Measurements from ENCODE around the gene PDE8A. TPM values are rescaled to one million over a fixed set of nuclear protein-coding genes. Genes with fewer than 3 reads are reported as not detected.

PDE8A gene
- total RNA-seq, 1 experiment from 2014 or later, result 30.4 TPM

DNA sequence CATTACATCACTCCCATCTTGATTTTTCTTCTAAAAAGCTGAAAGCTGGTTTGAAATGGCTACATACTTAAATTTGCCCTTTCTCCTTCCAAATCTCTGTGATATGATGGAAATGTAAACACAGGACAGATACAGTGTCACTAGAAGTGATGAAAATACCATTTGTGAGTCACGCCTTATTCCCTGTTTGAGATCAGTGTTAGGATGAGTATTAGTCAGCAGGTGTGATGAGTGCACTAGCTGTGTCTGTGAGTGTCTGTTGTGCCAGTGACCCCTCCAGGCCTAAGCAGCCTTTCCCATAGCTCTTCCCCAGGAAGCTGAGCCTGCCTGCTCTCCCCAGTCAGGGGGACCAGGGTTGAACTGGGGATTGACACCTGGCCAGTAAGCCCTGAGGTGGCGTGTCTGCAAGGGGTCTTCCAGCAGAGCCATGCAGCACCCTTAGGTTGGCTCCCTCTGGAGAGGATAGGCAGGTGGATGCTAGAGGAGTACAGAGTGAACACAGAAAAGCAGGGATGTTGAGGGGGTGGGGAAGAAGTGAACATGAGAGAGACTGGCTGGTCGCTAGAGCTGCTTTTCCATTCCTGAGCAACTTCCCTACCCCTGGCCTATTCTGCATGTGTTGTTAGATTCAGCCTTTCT, 92.0 kb downstream of the PDE8A start:
- DNase-seq (ENCODE audit: low spot score), result no peak

DNA sequence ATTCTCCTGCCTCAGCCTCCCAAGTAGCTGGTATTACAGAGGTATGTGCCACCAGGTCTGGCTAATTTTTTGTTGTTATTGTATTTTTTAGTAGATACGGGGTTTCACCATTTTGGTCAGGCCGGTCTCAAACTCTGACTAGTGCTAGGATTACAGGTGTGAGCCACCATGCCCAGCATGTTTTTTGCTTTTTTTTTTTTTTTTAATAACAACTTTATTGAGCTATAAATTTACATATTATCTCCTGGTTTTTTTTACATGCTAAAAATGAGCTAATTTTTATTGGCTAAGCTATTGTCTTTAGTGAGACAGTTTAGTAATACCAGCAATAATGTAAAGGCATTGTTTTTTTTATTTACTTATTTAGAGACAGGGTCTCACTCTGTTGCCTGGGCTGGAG, 105.2 kb downstream of the PDE8A start:
- no peak for DNase-seq (ENCODE audit: low spot score)

DNA sequence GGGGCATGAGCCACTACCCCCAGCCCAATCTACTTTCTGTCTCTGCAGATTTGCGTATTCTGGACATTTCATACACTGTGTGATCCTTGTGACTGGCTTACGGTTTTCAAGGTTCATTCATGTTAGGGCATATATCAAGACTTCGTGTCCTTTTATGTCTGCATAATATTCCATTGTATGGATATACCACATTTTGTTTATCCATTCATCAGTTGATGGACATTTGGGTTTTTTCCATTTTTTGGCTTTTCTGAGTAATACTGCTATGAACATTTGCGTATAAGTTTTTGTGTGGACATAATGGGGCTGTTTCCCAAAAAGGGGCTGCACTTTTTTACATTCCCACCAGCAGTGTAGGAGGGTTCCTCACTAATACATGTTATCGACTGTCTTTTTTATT, 106.6 kb downstream of the PDE8A start:
- no peak for DNase-seq (ENCODE audit: low spot score)

DNA sequence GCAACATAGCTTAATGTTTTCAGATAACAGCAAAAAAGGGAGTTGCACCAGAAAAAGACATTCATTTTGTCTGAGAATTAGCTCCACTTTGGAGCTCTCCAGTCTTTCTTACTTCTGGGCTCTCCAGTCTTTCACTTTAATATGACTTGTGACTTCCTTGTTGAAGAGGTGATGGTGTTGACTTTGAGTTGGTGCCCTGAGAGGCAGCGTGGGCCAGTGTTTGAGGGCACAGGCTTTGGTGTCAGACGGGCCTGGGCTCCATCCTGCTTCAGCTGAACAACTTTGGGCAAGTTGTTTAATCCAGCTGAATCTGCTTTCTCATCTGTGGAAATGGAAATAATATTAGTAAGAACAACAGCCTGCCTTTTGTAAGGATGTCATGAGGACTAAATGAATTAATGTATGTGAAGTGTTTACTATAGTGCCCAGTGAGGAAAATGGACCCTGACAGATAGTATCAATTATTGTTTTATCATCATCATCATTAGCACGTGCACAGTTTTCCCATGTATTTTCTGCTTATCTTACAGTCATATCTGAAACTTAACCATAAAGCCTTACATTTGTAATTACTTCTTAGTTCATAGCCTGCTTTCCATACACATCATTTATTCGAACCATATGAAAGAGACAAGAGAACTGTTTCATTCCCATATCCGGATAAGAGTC, 108.4 kb downstream of the PDE8A start:
- no peak for DNase-seq (ENCODE audit: low spot score)

DNA sequence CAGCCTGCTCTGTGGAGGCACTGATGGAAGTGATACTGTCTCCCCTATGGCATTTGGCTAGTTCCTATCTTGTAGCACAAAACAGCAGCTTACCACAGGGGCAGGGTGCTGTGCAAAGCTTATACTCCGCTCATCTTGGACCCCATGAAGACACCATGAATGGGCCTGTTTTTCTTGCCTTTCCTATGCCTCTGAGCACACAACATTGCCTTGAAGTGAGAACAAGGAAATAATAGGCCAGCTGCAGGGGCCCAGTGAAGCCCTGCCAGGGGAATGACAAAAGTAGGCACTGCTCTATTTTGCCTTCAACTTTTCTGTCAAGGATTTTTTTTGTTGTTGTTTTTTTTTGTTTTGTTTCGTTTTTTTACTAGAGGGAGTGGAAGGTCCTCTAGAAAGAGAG, 110.3 kb downstream of the PDE8A start:
- DNase-seq (ENCODE audit: low spot score), result no peak

DNA sequence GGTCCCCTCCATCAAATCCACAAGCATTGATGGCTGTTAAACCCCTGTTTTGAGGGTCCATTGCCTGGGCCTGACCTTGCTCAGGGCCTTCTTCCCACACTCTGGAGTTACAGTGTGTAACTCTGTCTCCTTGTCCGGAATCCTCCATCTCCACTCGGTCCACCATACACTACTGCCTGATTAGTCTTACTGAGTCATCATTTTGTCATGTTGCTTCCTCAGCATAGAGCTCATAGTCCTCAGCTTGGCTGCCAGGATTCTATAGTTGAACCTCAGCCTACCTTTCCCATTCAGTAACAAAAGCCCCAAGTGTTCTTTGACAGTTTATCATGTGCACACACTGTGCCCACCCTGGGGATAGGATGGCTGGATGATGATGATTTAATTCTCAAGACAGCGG, 113.0 kb downstream of the PDE8A start:
- no peak for DNase-seq (ENCODE audit: low spot score)

DNA sequence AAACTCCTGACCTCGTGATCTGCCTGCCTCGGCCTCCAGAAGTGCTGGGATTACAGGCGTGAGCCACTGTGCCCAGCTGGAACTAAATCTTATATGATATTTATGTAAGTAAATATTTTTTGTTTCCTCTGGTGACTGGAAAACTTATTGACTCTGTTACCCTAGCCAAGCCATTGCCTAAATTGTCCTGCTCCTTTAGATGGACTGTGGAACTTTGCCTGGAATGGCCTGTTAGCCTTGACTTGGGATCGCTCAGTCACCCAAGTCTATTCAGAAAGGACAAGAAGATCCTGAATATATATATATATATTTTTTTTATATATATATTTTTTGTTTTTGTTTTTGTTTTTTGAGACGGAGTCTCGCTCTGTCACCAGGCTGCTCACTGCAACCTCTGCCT, 113.9 kb downstream of the PDE8A start:
- DNase-seq (ENCODE audit: low spot score), result no peak

DNA sequence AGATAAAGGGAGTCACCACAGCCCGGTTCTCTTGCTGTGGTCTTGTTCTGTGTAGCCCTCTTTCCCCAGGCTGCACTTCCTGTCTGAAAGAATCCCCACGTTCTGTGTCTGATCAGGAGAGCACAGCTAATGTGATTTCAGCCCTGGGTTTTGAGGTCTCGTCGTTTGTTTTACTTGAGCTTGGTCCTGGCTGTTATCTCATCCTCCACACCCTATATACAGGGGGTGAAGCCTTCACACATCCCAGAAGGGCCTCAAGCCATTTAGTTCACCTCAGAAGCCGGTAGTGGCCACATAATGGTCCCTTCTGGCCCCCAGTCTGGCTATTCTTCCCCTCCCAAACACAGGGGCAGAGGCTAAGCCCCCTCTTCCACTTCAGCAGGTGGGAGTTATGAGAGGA, 115.6 kb downstream of the PDE8A start:
- DNase-seq (ENCODE audit: low spot score), result no peak

DNA sequence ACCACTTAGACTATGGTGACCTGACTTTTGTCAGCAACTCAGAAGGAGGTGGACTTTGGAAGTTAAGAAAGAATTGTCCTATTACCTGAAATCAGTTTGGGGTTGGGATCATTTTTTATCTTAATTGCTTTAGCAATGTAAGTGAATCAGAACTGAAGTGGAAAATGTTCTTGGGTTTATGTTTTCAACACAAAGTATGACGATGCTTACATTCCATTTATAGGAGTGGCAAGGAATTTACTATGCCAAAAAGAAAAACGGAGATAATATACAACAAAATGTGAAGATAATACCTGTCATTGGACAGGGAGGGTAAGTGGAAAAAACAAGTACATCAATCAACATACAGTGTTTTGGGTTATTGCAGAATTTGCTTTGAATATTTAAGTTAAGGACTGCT, 116.1 kb downstream of the PDE8A start:
- no peak for DNase-seq (ENCODE audit: low spot score)

DNA sequence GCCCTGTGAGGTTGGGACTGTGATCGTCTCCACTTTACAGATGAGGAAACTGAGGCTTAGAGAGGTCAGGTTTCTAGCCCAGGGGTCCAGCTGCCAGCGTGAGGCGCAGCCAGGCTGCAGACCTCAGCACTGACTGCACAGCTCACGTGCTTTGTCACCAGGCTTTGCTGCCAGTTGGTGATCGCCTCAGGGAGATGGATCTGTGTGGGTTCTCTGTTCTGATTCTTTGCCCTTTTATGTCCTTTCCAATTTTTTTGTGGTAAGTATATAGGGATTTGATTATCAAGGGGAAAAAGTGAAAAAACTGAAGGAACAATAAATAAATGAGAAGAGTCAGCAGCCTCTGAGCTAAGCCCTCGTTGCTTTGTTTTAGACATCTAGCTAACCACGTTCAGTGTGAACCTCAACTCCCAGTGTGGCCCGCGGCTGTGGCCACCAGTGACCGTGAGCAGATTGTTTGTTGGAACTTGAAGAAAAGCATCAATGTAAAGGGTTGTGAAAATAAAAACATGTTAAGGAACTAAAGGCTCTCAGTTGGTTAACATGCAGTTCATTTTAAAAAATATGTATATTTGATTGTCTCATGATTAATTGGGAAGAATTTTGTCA, 117.6 kb downstream of the PDE8A start:
- no peak for DNase-seq (ENCODE audit: low spot score)

DNA sequence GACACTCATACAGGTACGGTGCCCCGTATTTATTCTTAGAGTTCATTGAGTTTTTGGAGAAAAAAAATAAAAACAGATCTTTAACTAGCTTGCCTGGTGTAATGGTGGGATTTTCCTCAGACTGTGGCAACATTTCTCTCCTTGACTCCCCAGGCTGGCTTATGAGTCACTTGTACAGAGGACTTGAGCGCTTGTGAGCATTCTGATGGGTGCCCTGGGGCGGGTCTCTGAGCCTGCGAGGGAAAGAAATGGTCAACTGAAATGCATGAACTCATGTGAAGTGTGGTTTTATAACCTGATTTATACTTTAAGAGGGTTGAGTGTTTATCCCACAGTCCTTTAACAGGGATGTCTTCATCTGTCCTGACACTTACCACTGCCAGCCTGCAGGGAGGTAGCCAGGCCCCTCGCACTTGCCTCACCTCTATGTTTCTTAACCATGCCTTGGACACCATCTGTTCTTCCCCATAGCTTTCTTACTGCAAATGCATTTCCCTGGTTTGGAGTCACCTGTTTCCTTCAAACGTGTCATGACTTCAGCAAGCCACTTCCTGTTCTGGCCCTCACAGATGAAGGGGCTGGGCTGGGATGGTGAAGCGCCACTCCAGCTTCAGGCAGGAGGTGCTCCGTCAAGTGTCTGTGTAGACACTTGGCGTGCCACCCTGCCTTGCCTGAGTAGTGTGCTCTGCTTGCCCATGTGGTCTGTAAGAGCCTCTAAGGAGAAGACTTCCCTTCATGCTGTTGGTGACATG, 118.7 kb downstream of the PDE8A start:
- no peak for DNase-seq (ENCODE audit: low spot score)

DNA sequence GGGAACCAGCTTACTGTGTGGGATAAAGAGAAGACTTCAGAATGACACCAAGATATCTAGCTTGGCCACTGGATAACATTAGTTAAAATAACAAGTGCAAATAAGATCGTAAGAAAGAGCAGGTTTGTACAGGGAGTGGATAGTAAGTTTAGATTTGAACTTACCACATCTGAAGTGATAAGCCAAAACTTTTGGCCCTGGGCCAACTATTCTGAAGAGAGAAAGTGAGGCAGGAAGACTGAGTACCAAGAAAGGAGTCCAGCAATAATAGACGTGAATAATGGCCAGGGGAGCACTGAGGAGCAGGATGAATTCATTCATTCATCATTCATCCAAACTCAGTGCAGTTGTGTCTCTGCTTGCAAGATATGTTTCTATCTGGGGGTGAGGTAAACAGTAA, 122.9 kb downstream of the PDE8A start:
- no peak for DNase-seq (ENCODE audit: low spot score)

DNA sequence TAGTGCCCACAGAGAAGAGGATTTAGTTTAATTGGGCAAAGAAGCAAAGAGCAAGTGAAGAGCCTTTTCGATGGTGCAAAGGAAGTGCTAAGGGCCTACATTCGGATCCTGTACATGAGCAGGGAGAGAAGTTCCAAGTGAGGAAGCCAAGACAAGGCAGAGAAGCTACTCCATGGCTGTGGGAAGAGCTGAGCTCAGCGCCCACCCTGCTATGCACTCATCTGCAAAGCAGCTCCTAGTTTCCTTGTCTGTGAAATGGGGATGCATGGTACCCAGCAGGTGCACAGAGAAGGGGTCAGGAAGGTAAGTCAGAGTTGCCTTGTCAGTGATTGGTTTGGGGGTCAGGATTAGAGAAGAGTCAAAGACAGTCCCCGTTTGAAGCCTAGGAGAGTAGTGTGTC, 126.5 kb downstream of the PDE8A start:
- no peak for DNase-seq (ENCODE audit: low spot score)

DNA sequence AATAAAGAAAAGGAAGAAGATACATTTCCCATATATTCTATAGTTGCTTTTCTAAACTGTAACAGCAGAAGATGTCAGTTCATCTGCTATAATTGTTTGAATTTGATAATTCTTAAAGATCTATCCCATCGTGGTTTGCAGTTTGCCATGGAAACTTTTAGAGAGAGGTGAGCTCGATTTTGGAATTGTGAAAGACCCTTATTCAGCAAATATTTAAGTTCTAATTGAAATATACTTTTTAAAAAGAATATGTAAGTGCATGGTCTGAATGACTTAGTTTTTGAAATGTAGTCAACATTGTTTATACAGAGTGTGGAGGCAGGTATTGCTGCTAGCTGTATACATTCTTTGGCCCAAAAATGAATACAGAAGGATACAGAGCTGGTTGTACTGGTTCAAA, 127.7 kb downstream of the PDE8A start:
- DNase-seq (ENCODE audit: low spot score), result no peak

DNA sequence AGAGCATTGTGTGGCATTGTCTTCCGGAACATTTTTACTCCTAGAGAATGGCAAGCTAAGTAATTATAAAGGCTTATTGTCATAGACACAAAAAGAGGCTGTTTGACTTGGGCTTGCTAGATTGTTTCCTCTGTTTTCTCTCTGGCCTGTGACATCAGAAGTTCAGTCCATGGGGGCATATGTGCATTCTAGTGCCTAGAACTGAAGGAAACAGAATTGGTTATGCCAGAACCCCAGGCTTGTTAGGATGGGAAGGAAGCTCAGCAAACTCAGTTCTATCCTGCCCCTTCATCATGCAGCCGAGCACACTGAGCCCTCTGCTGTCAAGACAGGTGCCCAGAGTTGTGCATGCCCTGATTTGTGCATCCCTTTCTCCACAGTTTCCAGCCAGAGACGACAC, 131.3 kb downstream of the PDE8A start:
- no peak for DNase-seq (ENCODE audit: low spot score)

DNA sequence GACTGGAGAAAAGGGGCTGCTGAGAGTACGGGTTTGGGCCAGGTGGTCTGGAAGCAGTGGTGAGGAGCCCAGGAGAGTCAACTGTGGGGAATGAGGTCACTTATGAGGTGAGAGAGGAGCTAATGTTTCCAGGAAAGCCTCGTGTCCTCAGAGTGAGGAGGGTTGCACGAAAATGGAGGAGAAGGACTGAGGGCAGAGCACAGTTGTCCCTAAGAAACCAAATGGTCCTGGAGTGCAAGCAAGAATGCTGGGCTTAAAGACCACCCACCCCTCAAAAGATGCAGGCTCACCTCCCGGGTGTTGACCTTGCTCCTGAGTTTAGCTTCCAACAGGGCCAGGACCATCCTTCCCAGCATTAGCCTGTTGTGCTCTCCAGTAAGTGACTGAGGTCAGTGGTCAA, 133.2 kb downstream of the PDE8A start:
- DNase-seq (ENCODE audit: low spot score), result no peak

DNA sequence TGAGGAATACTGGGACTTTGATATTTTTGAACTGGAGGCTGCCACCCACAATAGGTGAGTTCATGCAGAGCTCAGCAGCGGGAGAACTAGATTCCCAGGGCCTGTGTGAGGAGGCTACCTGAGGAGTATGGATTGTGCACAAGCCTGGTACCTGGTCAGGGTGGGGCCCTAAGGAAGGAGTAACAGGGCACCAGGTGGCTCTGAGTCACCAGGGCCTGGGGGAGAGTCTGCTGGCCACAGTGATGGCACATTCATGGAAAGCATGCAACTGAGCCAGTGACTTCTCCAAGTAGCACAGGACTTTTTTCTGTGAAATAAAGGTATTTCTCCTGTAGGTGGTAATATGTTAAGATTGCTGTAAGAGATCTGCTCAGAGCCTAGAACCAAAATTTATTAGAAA, 134.4 kb downstream of the PDE8A start:
- no peak for DNase-seq (ENCODE audit: low spot score)

DNA sequence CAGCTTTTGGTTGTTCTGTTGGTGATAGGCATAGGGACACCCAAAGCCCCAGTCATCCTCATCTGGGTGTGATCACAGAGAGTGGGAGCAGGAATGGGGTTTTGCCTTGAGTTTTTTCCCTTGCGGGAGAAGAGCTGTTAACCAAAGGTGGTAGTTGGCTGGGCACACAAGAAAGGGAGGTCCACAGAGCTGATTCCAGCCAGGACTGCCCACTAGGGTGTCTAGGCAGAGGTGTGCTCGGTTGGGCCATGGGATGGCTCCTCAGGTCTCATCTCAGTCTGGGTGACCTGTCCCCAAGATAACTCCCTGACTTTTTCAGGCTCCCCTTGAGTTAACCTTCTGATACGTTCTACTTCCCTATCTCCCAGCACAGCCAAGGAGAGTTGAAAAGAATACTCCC, 134.8 kb downstream of the PDE8A start:
- no peak for DNase-seq (ENCODE audit: low spot score)

DNA sequence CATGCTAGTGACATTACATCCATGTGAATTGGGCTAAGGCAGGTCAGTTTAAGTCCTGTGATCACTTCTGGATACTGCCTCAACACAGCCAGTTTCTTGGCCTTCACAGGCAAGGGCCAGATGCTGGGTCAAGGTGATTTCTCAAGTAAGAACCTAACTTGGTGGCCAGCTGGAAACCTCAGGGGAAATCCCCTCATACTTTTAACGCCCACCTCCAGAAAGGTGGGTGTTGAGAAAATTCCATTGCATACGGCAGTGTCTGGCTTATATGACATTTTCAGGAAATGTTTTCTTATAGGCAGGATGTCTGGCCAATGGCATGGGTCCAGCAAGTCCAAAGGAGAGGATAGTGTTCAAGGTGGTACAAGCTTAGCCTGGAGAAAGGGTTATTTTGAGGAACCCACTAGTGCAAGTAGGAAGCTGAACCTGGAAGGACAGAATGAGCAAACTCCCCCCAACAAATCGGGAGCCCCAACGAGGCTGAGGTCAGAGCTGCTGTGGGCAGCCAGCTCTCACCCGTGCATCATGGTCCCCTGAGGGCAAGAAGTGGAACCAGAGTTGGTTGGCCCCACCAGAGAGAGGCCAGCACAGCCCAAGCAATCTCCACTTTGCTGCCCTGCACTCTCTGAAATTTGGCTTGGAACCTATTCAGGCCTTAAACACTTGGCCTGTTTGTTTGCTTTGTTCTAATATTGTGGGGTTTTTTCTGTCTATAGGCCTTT, 135.4 kb downstream of the PDE8A start:
- DNase-seq (ENCODE audit: low spot score), result no peak

DNA sequence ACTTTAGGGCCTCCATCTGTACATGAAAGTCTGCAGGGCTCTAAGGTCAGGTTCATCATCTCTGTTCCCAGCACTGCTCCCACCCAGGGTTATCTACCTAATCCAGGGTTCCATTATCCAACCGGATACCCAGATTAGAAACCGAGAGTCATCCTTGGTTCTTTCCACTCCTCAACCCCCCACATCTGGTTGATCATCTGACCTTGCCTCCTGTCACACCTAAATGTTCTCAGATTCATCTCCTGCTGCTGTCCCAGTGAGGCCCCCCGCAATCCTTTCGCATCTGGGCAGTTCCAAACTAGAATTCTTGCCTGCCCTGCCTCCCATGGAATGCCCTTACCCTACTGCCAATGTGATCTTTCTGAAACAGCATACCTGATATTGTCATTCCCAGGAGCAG, 136.5 kb downstream of the PDE8A start:
- DNase-seq (ENCODE audit: low spot score), result no peak

DNA sequence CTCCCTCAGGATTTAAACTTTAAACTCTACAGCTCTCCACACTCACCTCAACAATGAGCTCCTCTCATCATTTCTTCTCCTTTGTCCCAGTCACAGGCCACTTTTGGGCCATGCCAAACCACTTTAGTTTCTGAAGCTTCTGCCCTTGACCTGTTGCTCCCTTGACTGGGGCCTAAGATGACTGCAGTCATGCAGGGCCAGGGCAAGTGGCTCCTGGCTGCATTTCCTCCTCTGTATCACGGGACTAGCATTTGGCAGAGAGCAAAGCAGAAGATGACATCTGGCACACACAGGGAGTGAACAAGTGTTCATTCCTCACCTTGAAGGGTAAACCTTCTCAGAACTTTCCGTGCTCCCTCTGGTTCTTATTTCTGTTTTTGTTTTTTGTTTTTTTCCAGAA, 136.9 kb downstream of the PDE8A start:
- DNase-seq (ENCODE audit: low spot score), result no peak
